ENCODE measurements around the gene OR6X1. TPM values are rescaled to one million over a fixed set of nuclear protein-coding genes. Genes with fewer than 3 reads are reported as not detected.
A peak's percentile ranks its signal among the peaks of the same experiment; 100 is the strongest.

OR6X1 gene
- total RNA-seq, 1 experiment from 2014 or later, result not detected

- BruUV-seq (replicated peaks), result no TSS peak
- Histone ChIP-seq H3K9me3 (ENCODE audit: control insufficient read depth, insufficient read depth, low read depth, low read length) (peaks cover 16% of the 10 kb centered on the region; the same call in 1 of the 2 replicates), H3K36me3 (ENCODE audit: control insufficient read depth, insufficient read depth, low read length) (peaks cover 4% of the 10 kb centered on the region), H3K27me3 (ENCODE audit: control insufficient read depth, insufficient read depth, low read length) (peaks cover 6% of the 10 kb centered on the region), H3K27ac (ENCODE audit: low read length) (peak overlapping the region; percentile 73), H3K4me1 (ENCODE audit: control insufficient read depth, insufficient read depth, low read length) (0 out of 2 replicates have a peak, but pooled peaks cover 9% of the 10 kb centered on the region), H3K4me3 (ENCODE audit: low read depth in 2 of 2, low read length in 2 of 2) (peak overlapping the region; percentile 91 to 92)
- no peak for DNase-seq (ENCODE audit: low read depth, low spot score)
- ChIA-PET CTCF (no interaction called here), POLR2A (interaction anchor here (0.7 kb wide), 1 partner anchor 1850 kb away, joined by 4 read pairs; no protein-coding TSS in a partner anchor)
- ATAC-seq, result no peak
- intact Hi-C loops (cut with micrococcal nuclease; ENCODE audit: unreplicated experiment), result no loop called here
- TF ChIP-seq CTCF (IDR thresholded peaks at IDR 0.05), result no peak
- TF ChIP-seq POLR2AphosphoS5 (IDR thresholded peaks at IDR 0.05; ENCODE audit: low read depth, low read length), result no peak
- TF ChIP-seq SIN3A (IDR thresholded peaks at IDR 0.05; ENCODE audit: borderline replicate concordance, insufficient read depth, low read depth, low read length), result no peak
- no peak for TF ChIP-seq TCF7L2 (IDR thresholded peaks at IDR 0.05; ENCODE audit: low read depth, low read length)
- no peak for TF ChIP-seq REST (IDR thresholded peaks at IDR 0.05; ENCODE audit: insufficient read depth in 1 of 2, low read depth in 2 of 2, low read length in 1 of 2)
- in situ Hi-C loops (cut with HindIII; ENCODE audit: low pct_unique_long_range_greater_than_20kb, low sequenced_read_pairs), result no loop called here
Measured at GRCh38 chr11:123742031-123742723, 12.1 kb downstream of the OR6X1 start.

GRCh38 chr11:123741159-123742030 is 12.9 kb downstream of the OR6X1 start, which contains the start of gene ZNF202:
Gene ZNF202, minus strand, starts transcription at chr11:123741660. Its CDS starts 10,772 bp downstream, at chr11:123730888.
- in situ Hi-C loops (cut with HindIII; ENCODE audit: low pct_unique_long_range_greater_than_20kb, low sequenced_read_pairs), result no loop called here
- H3K36me3 ChIP-seq (ENCODE audit: control insufficient read depth, insufficient read depth, low read length), result peaks cover 11% of the 10 kb centered on the region
- intact Hi-C loops (cut with micrococcal nuclease; ENCODE audit: unreplicated experiment), result no loop called here
- TF ChIP-seq CTCF (IDR thresholded peaks at IDR 0.05) (no peak), TCF7L2 (IDR thresholded peaks at IDR 0.05; ENCODE audit: low read depth, low read length) (0 out of 2 replicates have a peak, but pooled peaks have one; percentile 15), POLR2AphosphoS5 (IDR thresholded peaks at IDR 0.05; ENCODE audit: low read depth, low read length) (peak; percentile 93), SIN3A (IDR thresholded peaks at IDR 0.05; ENCODE audit: borderline replicate concordance, insufficient read depth, low read depth, low read length) (peak; percentile 81; the same call in 1 of the 2 replicates), REST (IDR thresholded peaks at IDR 0.05; ENCODE audit: insufficient read depth in 1 of 2, low read depth in 2 of 2, low read length in 1 of 2) (no peak)
- POLR2A ChIA-PET, result interaction anchor here (0.7 kb wide), 1 partner anchor 1850 kb away, joined by 4 read pairs; no protein-coding TSS in a partner anchor
- H3K9me3 ChIP-seq (ENCODE audit: control insufficient read depth, insufficient read depth, low read depth, low read length), result peaks cover 23% of the 10 kb centered on the region; the same call in 1 of the 2 replicates
- no TSS peak for BruUV-seq (replicated peaks)
- peaks cover 4% of the 10 kb centered on the region; the same call in 1 of the 2 replicates for H3K27me3 ChIP-seq (ENCODE audit: control insufficient read depth, insufficient read depth, low read length)
- CTCF ChIA-PET, result no interaction called here
- ATAC-seq (peak; percentile 99), DNase-seq (ENCODE audit: low read depth, low spot score) (peak; percentile 35)
- H3K4me3 ChIP-seq (ENCODE audit: low read depth in 2 of 2, low read length in 2 of 2), result peak within 1 kb of the TSS; percentile 91 to 92
- peak within 1 kb of the TSS; percentile 73 for H3K27ac ChIP-seq (ENCODE audit: low read length)
- 0 out of 2 replicates have a peak, but pooled peaks cover 9% of the 10 kb centered on the region for H3K4me1 ChIP-seq (ENCODE audit: control insufficient read depth, insufficient read depth, low read length)

Data from Panc1 (cell line).